ENCODE results near the gene C6orf120. TPM values are rescaled to one million over a fixed set of nuclear protein-coding genes. Genes with fewer than 3 reads are reported as not detected.

C6orf120 gene
- total RNA-seq, 1 experiment from 2014 or later: 31.5 TPM

GRCh38 chr6:169656546-169657283 is 45.2 kb upstream of the C6orf120 start:
- no peak for ATAC-seq
- Histone ChIP-seq H3K36me3 (ENCODE audit: control insufficient read depth, insufficient read depth, low read length) (peaks cover 3% of the 10 kb centered on the region; the same call in 1 of the 2 replicates), H3K27ac (ENCODE audit: low read length) (no peak overlapping the region), H3K27me3 (ENCODE audit: control insufficient read depth, insufficient read depth, low read length) (no peaks in the 10 kb centered on the region), H3K4me3 (ENCODE audit: low read depth in 2 of 2, low read length in 2 of 2) (no peak overlapping the region), H3K9me3 (ENCODE audit: control insufficient read depth, insufficient read depth, low read depth, low read length) (no peaks in the 10 kb centered on the region), H3K4me1 (ENCODE audit: control insufficient read depth, insufficient read depth, low read length) (no peaks in the 10 kb centered on the region)
- ChIA-PET POLR2A (no interaction called here), CTCF (no interaction called here)
- intact Hi-C loops (cut with micrococcal nuclease; ENCODE audit: unreplicated experiment) (no loop called here), in situ Hi-C loops (cut with HindIII; ENCODE audit: low pct_unique_long_range_greater_than_20kb, low sequenced_read_pairs) (no loop called here)
- DNase-seq (ENCODE audit: low read depth, low spot score): no peak
- TF ChIP-seq POLR2AphosphoS5 (IDR thresholded peaks at IDR 0.05; ENCODE audit: low read depth, low read length): no peak
- no TSS peak for BruUV-seq (replicated peaks)

- POLR2A ChIA-PET: no interaction called here
- no TSS peak for BruUV-seq (replicated peaks)
- Histone ChIP-seq H3K9me3 (ENCODE audit: control insufficient read depth, insufficient read depth, low read depth, low read length) (no peaks in the 10 kb centered on the region), H3K36me3 (ENCODE audit: control insufficient read depth, insufficient read depth, low read length) (peaks cover 3% of the 10 kb centered on the region; the same call in 1 of the 2 replicates), H3K4me1 (ENCODE audit: control insufficient read depth, insufficient read depth, low read length) (no peaks in the 10 kb centered on the region), H3K4me3 (ENCODE audit: low read depth in 2 of 2, low read length in 2 of 2) (no peak overlapping the region), H3K27ac (ENCODE audit: low read length) (no peak overlapping the region), H3K27me3 (ENCODE audit: control insufficient read depth, insufficient read depth, low read length) (no peaks in the 10 kb centered on the region)
- DNase-seq (ENCODE audit: low read depth, low spot score) (no peak), ATAC-seq (no peak)
- in situ Hi-C loops (cut with HindIII; ENCODE audit: low pct_unique_long_range_greater_than_20kb, low sequenced_read_pairs) (no loop called here), intact Hi-C loops (cut with micrococcal nuclease; ENCODE audit: unreplicated experiment) (no loop called here)
- no peak for TF ChIP-seq REST (IDR thresholded peaks at IDR 0.05; ENCODE audit: insufficient read depth in 1 of 2, low read depth in 2 of 2, low read length in 1 of 2)
- no peak for TF ChIP-seq CTCF (IDR thresholded peaks at IDR 0.05)
- TF ChIP-seq SIN3A (IDR thresholded peaks at IDR 0.05; ENCODE audit: borderline replicate concordance, insufficient read depth, low read depth, low read length): no peak
- TF ChIP-seq POLR2AphosphoS5 (IDR thresholded peaks at IDR 0.05; ENCODE audit: low read depth, low read length): no peak
- CTCF ChIA-PET: no interaction called here
Measured at GRCh38 chr6:169657284-169657610, 44.7 kb upstream of the C6orf120 start.

- CTCF ChIA-PET: no interaction called here
- no peaks in the 10 kb centered on the region for H3K27me3 ChIP-seq (ENCODE audit: control insufficient read depth, insufficient read depth, low read length)
- DNase-seq (ENCODE audit: low read depth, low spot score) (no peak), ATAC-seq (no peak)
- H3K4me1 ChIP-seq (ENCODE audit: control insufficient read depth, insufficient read depth, low read length): no peaks in the 10 kb centered on the region
- no peak overlapping the region for H3K4me3 ChIP-seq (ENCODE audit: low read depth in 2 of 2, low read length in 2 of 2)
- no peaks in the 10 kb centered on the region for H3K9me3 ChIP-seq (ENCODE audit: control insufficient read depth, insufficient read depth, low read depth, low read length)
- in situ Hi-C loops (cut with HindIII; ENCODE audit: low pct_unique_long_range_greater_than_20kb, low sequenced_read_pairs): no loop called here
- H3K36me3 ChIP-seq (ENCODE audit: control insufficient read depth, insufficient read depth, low read length): peaks cover 3% of the 10 kb centered on the region
- POLR2A ChIA-PET: no interaction called here
- no peak overlapping the region for H3K27ac ChIP-seq (ENCODE audit: low read length)
- intact Hi-C loops (cut with micrococcal nuclease; ENCODE audit: unreplicated experiment): no loop called here
- no TSS peak for BruUV-seq (replicated peaks)
- TF ChIP-seq CTCF (IDR thresholded peaks at IDR 0.05) (no peak), SIN3A (IDR thresholded peaks at IDR 0.05; ENCODE audit: borderline replicate concordance, insufficient read depth, low read depth, low read length) (no peak), TCF7L2 (IDR thresholded peaks at IDR 0.05; ENCODE audit: low read depth, low read length) (no peak), POLR2AphosphoS5 (IDR thresholded peaks at IDR 0.05; ENCODE audit: low read depth, low read length) (no peak), REST (IDR thresholded peaks at IDR 0.05; ENCODE audit: insufficient read depth in 1 of 2, low read depth in 2 of 2, low read length in 1 of 2) (no peak)
Measured at GRCh38 chr6:169659820-169660610, 41.9 kb upstream of the C6orf120 start.

All from Panc1 (cell line).